Esophagus muscularis mucosa (tissue), 3 donors: Measurements from ENCODE around the gene ATF6.

Source experiments
- CTCF ChIP-seq, 3 experiments: fragments of 200-600 bp in 2 of 3; fragments of 450-650 bp in 1 of 3; sonication (generic) in 2 of 3; IDR thresholded peaks; one replicate each; pipeline ENCODE4 v1.5.1; 2017 to 2019; ENCODE audit warnings: antibody characterized with exemption in 3 of 3, mild to moderate bottlenecking in 2 of 3, moderate library complexity in 1 of 3
- POLR2A ChIP-seq: fragments of 450-650 bp; IDR thresholded peaks from one replicate; pipeline ENCODE4 v1.6.1; 2017; ENCODE audit warnings: antibody characterized with exemption, moderate library complexity, mild to moderate bottlenecking, low read depth
- POLR2AphosphoS5 ChIP-seq, 2 donors: sonication (generic); formaldehyde crosslinking; IDR thresholded peaks; one replicate each; pipeline ENCODE4 v1.6.1; 2017; ENCODE audit warnings: antibody characterized with exemption in 2 of 2

GRCh38 chr1:161953256-161953920, 187.3 kb downstream of the ATF6 start:
- TF ChIP-seq CTCF (IDR thresholded peaks at IDR 0.05): no peak
- TF ChIP-seq POLR2AphosphoS5 (IDR thresholded peaks at IDR 0.05): no peak
- no peak for TF ChIP-seq POLR2A
